MCF 10A (cell line): ENCODE measurements around the gene PHF20. TPM values are rescaled to one million over a fixed set of nuclear protein-coding genes. Genes with fewer than 3 reads are reported as not detected.

Source experiments
- BruUV-seq: library from RNA; stranded (reverse); fragments of 400-500 nt; replicated peaks from 2 replicates; lab custom pipeline; 2021; lab: Mats Ljungman, UMichigan
- CTCF ChIA-PET: fragments of 300-600 bp; sonication (Branson Sonifier 250); formaldehyde crosslinking; extraction: SDS; loops from one replicate; lab custom pipeline; 2021; ENCODE audit warnings: antibody characterized with exemption, inconsistent platforms; lab: Yijun Ruan, JAX
- POLR2A ChIA-PET: fragments of 300-600, 350-650 bp; sonication (Branson Sonifier 250); formaldehyde crosslinking; extraction: SDS; loops from one replicate; lab custom pipeline; 2020; ENCODE audit warnings: antibody characterized with exemption, inconsistent platforms; lab: Yijun Ruan, JAX
- DNase-seq: peaks from one replicate; pipeline ENCODE4 v3.0.0-alpha.2; 2018; ENCODE audit not compliant: unreplicated experiment
- H3K27ac Mint-ChIP-seq: one replicate; pipeline ENCODE4 v1.8.0; 2022; ENCODE audit warnings: mild to moderate bottlenecking, low read depth, mixed read lengths; ENCODE audit not compliant: unreplicated experiment
- H3K27me3 Mint-ChIP-seq: one replicate; pipeline ENCODE4 v1.8.0; 2022; ENCODE audit warnings: mixed read lengths; ENCODE audit not compliant: insufficient read depth, unreplicated experiment
- H3K36me3 Mint-ChIP-seq: one replicate; pipeline ENCODE4 v1.8.0; 2022; ENCODE audit warnings: mild to moderate bottlenecking, moderate library complexity, mixed read lengths; ENCODE audit not compliant: insufficient read depth, unreplicated experiment
- H3K4me1 Mint-ChIP-seq: one replicate; pipeline ENCODE4 v1.8.0; 2022; ENCODE audit warnings: mixed read lengths; ENCODE audit not compliant: insufficient read depth, unreplicated experiment
- H3K4me3 Mint-ChIP-seq: one replicate; pipeline ENCODE4 v1.8.0; 2022; ENCODE audit warnings: mild to moderate bottlenecking, moderate library complexity, mixed read lengths; ENCODE audit not compliant: unreplicated experiment
- H3K9me3 Mint-ChIP-seq: one replicate; pipeline ENCODE4 v1.8.0; 2022; ENCODE audit warnings: mixed read lengths; ENCODE audit not compliant: unreplicated experiment
- intact Hi-C: fragments of 100-400 bp; cut with micrococcal nuclease; formaldehyde crosslinking; loops from 2 replicates; pipeline ENCODE4 v1.14.1; 2022
- total RNA-seq: library from RNA; stranded (reverse); gene quantifications from 2 replicates; pipeline ENCODE4 v1.2.3, GENCODE V29; 2022
- TF ChIP-seq, protein P1 (sequence below): fragments of 200-600 bp; IDR thresholded peaks from one replicate; pipeline ENCODE4 v1.8.0; 2022; ENCODE audit warnings: antibody characterized with exemption, mild to moderate bottlenecking; ENCODE audit not compliant: unreplicated experiment

PHF20 gene
- total RNA-seq, 1 experiment from 2014 or later: 74.7 TPM

DNA sequence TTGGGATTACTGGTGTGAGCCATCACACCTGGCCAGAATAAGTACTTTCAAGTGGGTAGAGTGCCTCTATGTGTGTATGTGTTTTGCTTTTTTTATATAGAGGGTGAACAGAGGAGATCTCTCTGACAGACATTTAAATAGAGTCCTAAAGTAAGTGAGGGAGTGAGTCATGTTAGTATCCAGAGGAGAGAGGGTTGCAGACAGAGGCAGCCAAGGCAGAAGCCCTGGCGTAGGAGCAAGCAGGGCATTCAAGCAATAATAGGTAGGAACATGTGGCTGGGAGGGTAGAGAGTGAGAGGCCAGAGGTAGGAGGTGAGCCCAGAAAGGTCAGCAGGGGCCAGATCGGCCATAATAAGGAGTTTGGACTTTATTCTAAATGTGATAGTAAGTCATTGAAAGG is 48.9 kb downstream of the PHF20 start:
- peaks cover 32% of the 10 kb centered on the region for H3K36me3 Mint-ChIP-seq
- H3K27me3 Mint-ChIP-seq: no peaks in the 10 kb centered on the region
- CTCF ChIA-PET: interaction anchor here (0.6 kb wide), 1 partner anchor 28 kb away, joined by 3 read pairs; no protein-coding TSS in a partner anchor
- peak; percentile 37 for DNase-seq
- no TSS peak for BruUV-seq
- TF ChIP-seq, protein P1, sequence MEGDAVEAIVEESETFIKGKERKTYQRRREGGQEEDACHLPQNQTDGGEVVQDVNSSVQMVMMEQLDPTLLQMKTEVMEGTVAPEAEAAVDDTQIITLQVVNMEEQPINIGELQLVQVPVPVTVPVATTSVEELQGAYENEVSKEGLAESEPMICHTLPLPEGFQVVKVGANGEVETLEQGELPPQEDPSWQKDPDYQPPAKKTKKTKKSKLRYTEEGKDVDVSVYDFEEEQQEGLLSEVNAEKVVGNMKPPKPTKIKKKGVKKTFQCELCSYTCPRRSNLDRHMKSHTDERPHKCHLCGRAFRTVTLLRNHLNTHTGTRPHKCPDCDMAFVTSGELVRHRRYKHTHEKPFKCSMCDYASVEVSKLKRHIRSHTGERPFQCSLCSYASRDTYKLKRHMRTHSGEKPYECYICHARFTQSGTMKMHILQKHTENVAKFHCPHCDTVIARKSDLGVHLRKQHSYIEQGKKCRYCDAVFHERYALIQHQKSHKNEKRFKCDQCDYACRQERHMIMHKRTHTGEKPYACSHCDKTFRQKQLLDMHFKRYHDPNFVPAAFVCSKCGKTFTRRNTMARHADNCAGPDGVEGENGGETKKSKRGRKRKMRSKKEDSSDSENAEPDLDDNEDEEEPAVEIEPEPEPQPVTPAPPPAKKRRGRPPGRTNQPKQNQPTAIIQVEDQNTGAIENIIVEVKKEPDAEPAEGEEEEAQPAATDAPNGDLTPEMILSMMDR: no peak
- peak overlapping the region; percentile 0 for H3K27ac Mint-ChIP-seq
- H3K4me1 Mint-ChIP-seq: peaks cover 30% of the 10 kb centered on the region
- intact Hi-C loops: no loop called here
- H3K9me3 Mint-ChIP-seq: peaks cover 6% of the 10 kb centered on the region
- POLR2A ChIA-PET: interaction anchor here (0.6 to 2.9 kb wide), 8 partner anchors 10 to 115 kb away, joined by 3 to 10 read pairs (median 4); partner anchors contain the start of genes PHF20 and RBM39
- no peak overlapping the region for H3K4me3 Mint-ChIP-seq

DNA sequence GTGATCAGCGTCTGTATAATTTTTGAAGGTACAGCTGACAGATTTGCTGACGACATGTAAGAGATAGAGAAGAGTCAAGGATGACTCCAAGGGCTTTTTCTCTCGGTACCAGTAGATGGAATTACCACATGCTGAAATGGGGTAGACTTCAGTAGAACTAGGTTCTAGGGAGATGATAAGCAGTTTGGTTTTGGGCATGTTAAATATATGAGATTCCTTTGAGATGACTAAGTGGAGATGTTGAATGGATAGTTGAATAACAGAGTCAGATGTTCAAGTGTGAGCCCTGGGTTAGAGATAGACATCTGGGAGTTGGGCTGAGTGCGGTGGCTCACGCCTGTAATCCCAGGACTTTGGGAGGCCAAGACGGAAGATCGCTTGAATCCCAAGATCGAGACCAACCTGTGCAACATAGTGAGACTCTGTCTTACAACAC is 50.0 kb downstream of the PHF20 start:
- peak; percentile 14 for DNase-seq
- BruUV-seq: no TSS peak
- Mint-ChIP-seq H3K4me3 (no peak overlapping the region), H3K4me1 (peaks cover 30% of the 10 kb centered on the region), H3K9me3 (peaks cover 6% of the 10 kb centered on the region), H3K27me3 (no peaks in the 10 kb centered on the region), H3K36me3 (peaks cover 35% of the 10 kb centered on the region), H3K27ac (peak overlapping the region; percentile 77)
- TF ChIP-seq, protein P1: no peak
- ChIA-PET CTCF (no interaction called here), POLR2A (interaction anchor here (0.9 to 1.4 kb wide), 3 partner anchors 33 to 79 kb away, joined by 4 to 5 read pairs (median 5); partner anchors contain the start of gene RBM39)
- intact Hi-C loops: no loop called here

DNA sequence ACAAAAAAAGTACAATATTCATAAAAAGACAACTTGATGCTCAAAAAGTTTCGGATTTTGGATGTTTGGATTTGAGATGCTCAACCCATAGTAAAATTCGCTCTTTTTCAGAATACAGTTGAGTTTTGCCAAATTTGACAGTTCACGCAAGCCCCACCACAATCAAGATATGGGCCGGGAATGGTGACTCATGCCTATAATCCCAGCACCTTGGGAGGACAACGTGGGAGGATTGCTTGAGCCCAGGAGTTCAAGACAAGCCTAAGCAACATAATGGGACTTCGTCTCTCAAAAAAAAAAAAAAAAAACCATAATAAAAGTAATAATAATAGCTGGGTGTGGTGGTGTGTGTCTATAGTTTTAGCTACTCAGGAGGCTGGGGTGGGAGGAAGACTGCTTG is 51.3 kb downstream of the PHF20 start:
- ChIA-PET CTCF (interaction anchor here (0.6 kb wide), 2 partner anchors 10 to 28 kb away, joined by 3 to 4 read pairs; no protein-coding TSS in a partner anchor), POLR2A (interaction anchor here (0.6 to 1.2 kb wide), 4 partner anchors 52 to 134 kb away, joined by 3 to 6 read pairs (median 4); partner anchors contain the start of genes PHF20 and RBM39)
- intact Hi-C loops: no loop called here
- Mint-ChIP-seq H3K27ac (no peak overlapping the region), H3K27me3 (no peaks in the 10 kb centered on the region), H3K4me1 (peaks cover 30% of the 10 kb centered on the region), H3K9me3 (peaks cover 6% of the 10 kb centered on the region), H3K36me3 (peaks cover 42% of the 10 kb centered on the region), H3K4me3 (no peak overlapping the region)
- no TSS peak for BruUV-seq
- TF ChIP-seq, protein P1: no peak
- DNase-seq: peak; percentile 56

DNA sequence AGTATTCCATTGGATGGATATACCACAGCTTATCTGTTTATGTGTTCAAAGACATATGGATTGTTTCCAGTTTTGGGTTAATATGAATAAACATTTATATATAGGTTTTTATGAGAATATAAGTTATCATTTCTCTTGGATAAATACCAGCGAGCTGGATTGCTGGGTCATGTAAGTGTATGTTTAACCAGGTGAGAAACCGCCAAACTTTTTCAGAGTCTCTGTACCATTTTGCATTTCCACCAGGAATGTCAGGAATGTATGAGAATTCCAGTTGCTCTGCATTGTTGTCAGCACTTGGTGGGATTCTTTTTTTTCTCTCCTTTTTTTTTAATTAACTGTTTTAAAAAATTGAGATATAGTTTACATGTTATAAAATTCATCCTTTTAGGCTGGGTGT is 52.1 kb downstream of the PHF20 start:
- Mint-ChIP-seq H3K36me3 (peaks cover 46% of the 10 kb centered on the region), H3K27ac (no peak overlapping the region), H3K4me1 (peaks cover 29% of the 10 kb centered on the region), H3K9me3 (peaks cover 6% of the 10 kb centered on the region), H3K27me3 (no peaks in the 10 kb centered on the region), H3K4me3 (no peak overlapping the region)
- no peak for DNase-seq
- TF ChIP-seq, protein P1: no peak
- POLR2A ChIA-PET: interaction anchor here (1.0 to 1.2 kb wide), 4 partner anchors 9 to 82 kb away, joined by 3 to 6 read pairs (median 4); partner anchors contain the start of genes PHF20 and RBM39
- CTCF ChIA-PET: interaction anchor here (0.6 kb wide), 2 partner anchors 27 to 81 kb away, joined by 3 read pairs; no protein-coding TSS in a partner anchor
- no TSS peak for BruUV-seq
- intact Hi-C loops: no loop called here
